Measurements from ENCODE around the gene FPR2.
A peak's percentile ranks its signal among the peaks of the same experiment; 100 is the strongest.

The FPR2 gene

GRCh38 chr19:51792932-51793331, 32.0 kb downstream of the FPR2 start:
- no peak overlapping the region for H3K4me3 ChIP-seq
- no peak overlapping the region for H3K27ac ChIP-seq
- intact Hi-C loops (cut with DNase I; ENCODE audit: low total_unique reads), result no loop called here
- no peaks in the 10 kb centered on the region for H3K27me3 ChIP-seq
- TF ChIP-seq CTCF (IDR thresholded peaks at IDR 0.05), result no peak
- no peak for DNase-seq
- no peaks in the 10 kb centered on the region for H3K4me1 ChIP-seq
- no peaks in the 10 kb centered on the region for H3K9me3 ChIP-seq
- H3K36me3 ChIP-seq, result no peaks in the 10 kb centered on the region

- intact Hi-C loops (cut with DNase I; ENCODE audit: low total_unique reads), result no loop called here
- H3K36me3 ChIP-seq, result no peaks in the 10 kb centered on the region
- no peak for TF ChIP-seq CTCF (IDR thresholded peaks at IDR 0.05)
- H3K9me3 ChIP-seq, result no peaks in the 10 kb centered on the region
- H3K27me3 ChIP-seq, result no peaks in the 10 kb centered on the region
- no peak overlapping the region for H3K4me3 ChIP-seq
- no peak for DNase-seq
- no peak overlapping the region for H3K27ac ChIP-seq
- peaks cover 0 to 3% (median 1%) of the 10 kb centered on the region in 4 donors for H3K4me1 ChIP-seq
Observed at GRCh38 chr19:51793994-51794393, 33.0 kb downstream of the FPR2 start.

- no peak for TF ChIP-seq CTCF (IDR thresholded peaks at IDR 0.05)
- Histone ChIP-seq H3K27me3 (no peaks in the 10 kb centered on the region), H3K27ac (no peak within 1 kb of the TSS), H3K4me3 (no peak within 1 kb of the TSS), H3K9me3 (no peaks in the 10 kb centered on the region), H3K36me3 (no peaks in the 10 kb centered on the region), H3K4me1 (peaks cover 0 to 13% (median 6%) of the 10 kb centered on the region in 4 donors)
- intact Hi-C loops (cut with DNase I; ENCODE audit: low total_unique reads), result no loop called here
- DNase-seq, result no peak
Observed at GRCh38 chr19:51794885-51795490, 34.0 kb downstream of the FPR2 start, which contains the start of gene FPR3. Gene FPR3, plus strand, starts transcription at chr19:51795157. Its CDS starts 28,592 bp downstream, at chr19:51823749.

- no peak overlapping the region for H3K27ac ChIP-seq
- H3K9me3 ChIP-seq, result no peaks in the 10 kb centered on the region
- no peaks in the 10 kb centered on the region for H3K27me3 ChIP-seq
- intact Hi-C loops (cut with DNase I; ENCODE audit: low total_unique reads), result no loop called here
- H3K4me1 ChIP-seq, result peaks cover 0 to 20% (median 9%) of the 10 kb centered on the region in 4 donors
- peak in 1 of 2 donors; percentile 58 for DNase-seq
- H3K36me3 ChIP-seq, result no peaks in the 10 kb centered on the region
- peak overlapping the region in 1 of 2 donors; percentile 25 for H3K4me3 ChIP-seq
- TF ChIP-seq CTCF (IDR thresholded peaks at IDR 0.05), result no peak
Observed at GRCh38 chr19:51796195-51796679, 35.3 kb downstream of the FPR2 start.

- no peak for TF ChIP-seq CTCF (IDR thresholded peaks at IDR 0.05)
- H3K4me3 ChIP-seq, result no peak overlapping the region
- H3K36me3 ChIP-seq, result no peaks in the 10 kb centered on the region
- DNase-seq, result no peak
- H3K27ac ChIP-seq, result no peak overlapping the region
- H3K9me3 ChIP-seq, result no peaks in the 10 kb centered on the region
- intact Hi-C loops (cut with DNase I; ENCODE audit: low total_unique reads), result no loop called here
- H3K27me3 ChIP-seq, result no peaks in the 10 kb centered on the region
- peaks cover 0 to 20% (median 9%) of the 10 kb centered on the region in 4 donors for H3K4me1 ChIP-seq
Observed at GRCh38 chr19:51797480-51797879, 36.5 kb downstream of the FPR2 start.

All from tibial artery (tissue), 4 donors.